SK-N-SH (cell line): ENCODE measurements around the gene SLC2A13. TPM values are rescaled to one million over a fixed set of nuclear protein-coding genes. Genes with fewer than 3 reads are reported as not detected.

Experiments
- CTCF ChIA-PET: fragments of 300-600, 350-600 bp; formaldehyde crosslinking; extraction: SDS; loops from one replicate; lab custom pipeline; 2021; lab: Yijun Ruan, JAX
- POLR2A ChIA-PET: fragments of 350-600 bp; sonication (Branson Sonifier 250); formaldehyde crosslinking; extraction: SDS; loops from one replicate; lab custom pipeline; 2020; ENCODE audit warnings: antibody characterized with exemption, inconsistent platforms; lab: Yijun Ruan, JAX
- DNase-seq: peaks from one replicate; pipeline ENCODE4 v3.0.0; 2012
- H2AFZ ChIP-seq: fragments of 200-600 bp; sonication (generic); 2 replicates; pipeline ENCODE4 v1.8.1; 2016; ENCODE audit warnings: antibody characterized with exemption, mild to moderate bottlenecking, low read depth
- H3F3A ChIP-seq: fragments of 200-600 bp; sonication (generic); replicated peaks from 2 replicates; pipeline ENCODE3; 2016; ENCODE audit warnings: antibody characterized with exemption, mild to moderate bottlenecking; ENCODE audit not compliant: insufficient read depth
- H3K27ac ChIP-seq, 2 experiments: fragments of 200-500 bp in 1 of 2; fragments of 200-600 bp in 1 of 2; sonication (Bioruptor generic) in 1 of 2; sonication (generic), shearing (Covaris generic) in 1 of 2; 2 replicates each; pipeline versions ENCODE4 v1.5.1 to v1.6.1; 2014 to 2016; ENCODE audit warnings: low read depth in 2 of 2, inconsistent platforms in 1 of 2, low read length in 1 of 2, mild to moderate bottlenecking in 1 of 2, mixed read lengths in 1 of 2
- H3K27me3 ChIP-seq: fragments of 200-600 bp; sonication (generic), shearing (Covaris generic); 2 replicates; pipeline ENCODE4 v1.6.1; 2016; ENCODE audit warnings: mixed run types; ENCODE audit not compliant: insufficient read depth
- H3K36me3 ChIP-seq, 2 experiments: fragments of 200-500 bp in 1 of 2; fragments of 200-600 bp in 1 of 2; sonication (Bioruptor generic) in 1 of 2; sonication (generic) in 1 of 2; replicated peaks in 1 of 2; 2 replicates each; pipeline versions ENCODE3 to v1.5.1; 2014 to 2016; ENCODE audit warnings: low read length in 1 of 2, mild to moderate bottlenecking in 1 of 2; ENCODE audit not compliant: insufficient read depth in 2 of 2, control insufficient read depth in 1 of 2
- H3K4me1 ChIP-seq, 2 experiments: fragments of 200-500 bp in 1 of 2; fragments of 200-600 bp in 1 of 2; sonication (Bioruptor generic) in 1 of 2; sonication (generic), shearing (Covaris generic) in 1 of 2; 2 replicates each; pipeline versions ENCODE4 v1.5.1 to v1.6.1; 2014 to 2016; ENCODE audit warnings: low read depth in 1 of 2, low read length in 1 of 2, mixed run types in 1 of 2; ENCODE audit not compliant: insufficient read depth in 2 of 2, control insufficient read depth in 1 of 2
- H3K4me2 ChIP-seq: fragments of 200-600 bp; sonication (generic), shearing (Covaris generic); 2 replicates; pipeline ENCODE4 v1.6.1; 2017; ENCODE audit warnings: mixed run types
- H3K4me3 ChIP-seq, 2 experiments: fragments of 200-500 bp in 1 of 2; fragments of 200-600 bp in 1 of 2; sonication (Bioruptor generic) in 1 of 2; sonication (generic), shearing (Covaris generic) in 1 of 2; 2 replicates each; pipeline versions ENCODE4 v1.5.1 to v1.8.1; 2014 to 2016; ENCODE audit warnings: low read depth in 2 of 2, inconsistent platforms in 1 of 2, low read length in 1 of 2, mild to moderate bottlenecking in 1 of 2, mixed read lengths in 1 of 2, moderate library complexity in 1 of 2
- H3K79me2 ChIP-seq: fragments of 200-600 bp; sonication (generic); 2 replicates; pipeline ENCODE4 v1.8.1; 2017; ENCODE audit warnings: mild to moderate bottlenecking; ENCODE audit not compliant: insufficient read depth
- H3K9ac ChIP-seq: fragments of 200-600 bp; sonication (generic); 2 replicates; pipeline ENCODE4 v1.6.1; 2017; ENCODE audit warnings: mixed run types
- H3K9me2 ChIP-seq: fragments of 200-600 bp; sonication (generic); 2 replicates; pipeline ENCODE4 v1.6.1; 2017; ENCODE audit warnings: mixed run types
- H3K9me3 ChIP-seq: fragments of 200-600 bp; sonication (generic); 2 replicates; pipeline ENCODE4 v1.6.1; 2017; ENCODE audit warnings: mixed run types, mild to moderate bottlenecking, moderate library complexity
- H4K20me1 ChIP-seq: fragments of 200-600 bp; sonication (generic); 2 replicates; pipeline ENCODE4 v1.6.1; 2017; ENCODE audit warnings: mild to moderate bottlenecking, mixed run types; ENCODE audit not compliant: insufficient read depth
- CHD2 ChIP-seq: fragments of 150-350 bp; IDR thresholded peaks from 2 replicates; pipeline ENCODE4 v1.6.1; 2018; ENCODE audit warnings: low read length; ENCODE audit not compliant: partially characterized antibody
- ELF1 ChIP-seq: IDR thresholded peaks from 2 replicates; pipeline ENCODE4 v1.4.0; 2012
- EP300 ChIP-seq, 2 experiments: IDR thresholded peaks; 2 replicates each; pipeline versions ENCODE4 v1.4.0 to v1.6.1; 2012; ENCODE audit warnings: borderline replicate concordance in 1 of 2, low read depth in 1 of 2, low read length in 1 of 2
- EZH2phosphoT487 ChIP-seq: fragments of 200-600 bp; sonication (generic); IDR thresholded peaks from 2 replicates; pipeline ENCODE4 v1.6.1; 2017; ENCODE audit warnings: low read depth, mixed run types, mild to moderate bottlenecking, antibody characterized with exemption, moderate library complexity, borderline replicate concordance
- FOSL2 ChIP-seq: IDR thresholded peaks from 2 replicates; pipeline ENCODE4 v1.4.0; 2012; ENCODE audit warnings: low read depth, mild to moderate bottlenecking, moderate library complexity, borderline replicate concordance
- GABPA ChIP-seq: IDR thresholded peaks from 2 replicates; pipeline ENCODE4 v1.4.0; 2012; ENCODE audit warnings: low read depth, mild to moderate bottlenecking
- IRF3 ChIP-seq: fragments of 150-350 bp; IDR thresholded peaks from 2 replicates; pipeline ENCODE4 v1.6.1; 2016; ENCODE audit warnings: mild to moderate bottlenecking, low read depth, low read length
- NFIC ChIP-seq: IDR thresholded peaks from 2 replicates; pipeline ENCODE4 v1.4.0; 2012; ENCODE audit warnings: borderline replicate concordance
- POLR2AphosphoS5 ChIP-seq: IDR thresholded peaks from 2 replicates; pipeline ENCODE4 v1.6.1; 2012; ENCODE audit warnings: low read depth, low read length
- RFX5 ChIP-seq: IDR thresholded peaks from 2 replicates; pipeline ENCODE4 v1.6.1; 2012; ENCODE audit warnings: mild to moderate bottlenecking, improper control_type of control experiment, low read length
- RXRA ChIP-seq: IDR thresholded peaks from 2 replicates; pipeline ENCODE4 v1.4.0; 2012; ENCODE audit warnings: low read depth, mild to moderate bottlenecking, borderline replicate concordance
- SMC3 ChIP-seq: IDR thresholded peaks from 2 replicates; pipeline ENCODE4 v1.6.1; 2012; ENCODE audit warnings: low read depth, low read length, improper control_type of control experiment
- TAF1 ChIP-seq: IDR thresholded peaks from 2 replicates; pipeline ENCODE4 v1.6.1; 2012; ENCODE audit warnings: low read depth, mild to moderate bottlenecking, low read length, moderate library complexity, borderline replicate concordance
- TCF12 ChIP-seq: IDR thresholded peaks from 2 replicates; pipeline ENCODE4 v1.4.0; 2012
- TEAD4 ChIP-seq: IDR thresholded peaks from 2 replicates; pipeline ENCODE4 v1.4.0; 2012; ENCODE audit warnings: mild to moderate bottlenecking, borderline replicate concordance; ENCODE audit not compliant: insufficient read depth
- USF2 ChIP-seq: fragments of 150-350 bp; IDR thresholded peaks from 2 replicates; pipeline ENCODE4 v1.6.1; 2017; ENCODE audit warnings: antibody characterized with exemption, low read length, low read depth, borderline replicate concordance
- ZBTB33 ChIP-seq: IDR thresholded peaks from 2 replicates; pipeline ENCODE4 v1.4.0; 2012; ENCODE audit warnings: low read depth, borderline replicate concordance
- WGBS: methylation state at CpG from one replicate; pipeline ENCODE4 v1.1.6; 2017; ENCODE audit warnings: low lambda C conversion rate; 5-methylcytosine and 5-hydroxymethylcytosine counted together
- polyA plus RNA-seq, 3 experiments: library from polyadenylated mRNA; depleted of rRNA; stranded (reverse); fragments of >200 nt; gene quantifications; 2 replicates each; pipeline ENCODE4 v1.2.3, GENCODE V29; 2012

SLC2A13 gene
- polyA plus RNA-seq, 1 of the 3 experiments (the other 2 are of a cell fraction) = 0.21 TPM

DNA sequence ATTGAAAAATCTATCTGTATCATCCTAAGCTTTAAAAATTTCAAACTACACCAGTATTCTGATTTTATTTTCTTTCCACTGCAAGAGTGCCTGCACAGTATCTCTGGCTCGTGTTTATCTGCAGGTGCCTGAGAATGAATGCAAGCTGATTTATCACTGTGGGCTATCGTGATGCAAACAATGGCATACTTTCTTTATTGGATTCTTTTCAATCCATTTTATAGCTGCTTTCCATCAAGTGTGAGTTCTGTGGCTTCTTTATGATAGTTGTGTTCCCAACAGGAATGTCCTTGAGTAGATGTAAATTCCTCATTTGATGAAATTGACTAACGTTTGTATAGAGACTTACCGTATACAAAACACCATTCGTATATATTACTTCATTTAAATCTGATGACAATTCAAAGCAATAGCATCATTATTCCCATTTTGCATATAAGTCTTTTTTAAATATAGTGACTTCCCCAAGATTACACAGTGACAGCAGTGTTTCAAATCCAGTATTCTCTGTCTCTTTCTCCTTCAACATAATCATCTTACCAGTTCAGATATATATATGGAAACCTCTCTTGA, 326.0 kb downstream of the SLC2A13 start (continued):
- no peak for TF ChIP-seq RFX5

- Histone ChIP-seq H3K27ac (no peak overlapping the region), H3K27me3 (no peaks in the 10 kb centered on the region), H3K79me2 (no peaks in the 10 kb centered on the region), H3K9me2 (no peaks in the 10 kb centered on the region), H3K4me2 (no peak overlapping the region), H3K9ac (no peak overlapping the region), H3K9me3 (no peaks in the 10 kb centered on the region), H3K4me3 (no peak overlapping the region), H3F3A (no peaks in the 10 kb centered on the region), H3K36me3 (no peaks in the 10 kb centered on the region), H2AFZ (no peak overlapping the region), H4K20me1 (no peaks in the 10 kb centered on the region), H3K4me1 (no peaks in the 10 kb centered on the region; a peak in 1 of 4 replicates)
- ChIA-PET CTCF (no interaction called here), POLR2A (no interaction called here)
- no peak for TF ChIP-seq ZBTB33
- TF ChIP-seq NFIC = no peak
- no peak for TF ChIP-seq EP300 (IDR thresholded peaks at IDR 0.05; ENCODE audit: borderline replicate concordance in 1 of 2, low read depth in 1 of 2, low read length in 1 of 2)
- TF ChIP-seq ELF1 = no peak
- TF ChIP-seq TCF12 = no peak
- no peak for TF ChIP-seq CHD2
- 46% methylated on average over 10 of the region's 11 CpGs for WGBS
- DNase-seq = no peak
Observed at GRCh38 chr12:39777465-39777864, 328.4 kb downstream of the SLC2A13 start.

DNA sequence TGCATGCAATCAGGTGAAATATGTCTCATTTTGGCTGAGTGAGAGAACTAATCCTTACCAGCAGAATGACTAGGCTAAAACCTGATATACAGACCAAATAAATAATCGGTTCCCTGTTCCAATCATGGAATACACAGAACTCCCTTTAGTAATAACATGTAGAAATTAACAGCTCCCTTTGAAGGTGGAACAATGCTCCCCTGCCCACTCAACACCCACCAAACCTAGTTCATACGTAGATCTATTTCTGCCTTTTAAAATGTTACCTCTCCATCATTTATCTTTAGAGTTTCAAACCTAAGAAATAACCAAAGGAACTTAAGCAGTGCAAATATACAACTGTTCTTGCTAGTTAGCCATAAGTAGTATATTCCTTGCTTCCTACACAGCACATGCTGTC, 332.6 kb downstream of the SLC2A13 start:
- CTCF ChIA-PET = interaction anchor here (0.6 to 2.1 kb wide), 4 partner anchors 9 to 293 kb away, joined by 3 to 5 read pairs (median 3); no protein-coding TSS in a partner anchor
- WGBS = 26% methylated on average over 2 of the region's 2 CpGs
- no peaks in the 10 kb centered on the region for H3K27me3 ChIP-seq
- no peaks in the 10 kb centered on the region for H3K79me2 ChIP-seq
- H3F3A ChIP-seq = no peaks in the 10 kb centered on the region
- DNase-seq = no peak
- no peak overlapping the region for H3K9ac ChIP-seq
- no peaks in the 10 kb centered on the region for H3K9me3 ChIP-seq
- no peaks in the 10 kb centered on the region for H4K20me1 ChIP-seq
- H3K4me3 ChIP-seq = no peak overlapping the region
- H3K4me1 ChIP-seq = no peaks in the 10 kb centered on the region
- H2AFZ ChIP-seq = no peak overlapping the region
- POLR2A ChIA-PET = no interaction called here
- no peaks in the 10 kb centered on the region for H3K36me3 ChIP-seq
- no peak overlapping the region for H3K27ac ChIP-seq
- no peak overlapping the region for H3K4me2 ChIP-seq
- no peaks in the 10 kb centered on the region for H3K9me2 ChIP-seq
- TF ChIP-seq FOSL2 (no peak), TAF1 (no peak), TEAD4 (no peak), ELF1 (no peak), IRF3 (no peak), EP300 (IDR thresholded peaks at IDR 0.05; ENCODE audit: borderline replicate concordance in 1 of 2, low read depth in 1 of 2, low read length in 1 of 2) (no peak), TCF12 (no peak), ZBTB33 (no peak), USF2 (no peak), EZH2phosphoT487 (no peak), NFIC (no peak), SMC3 (no peak), RXRA (no peak), POLR2AphosphoS5 (no peak), GABPA (no peak)
